HepG2 (cell line): ENCODE measurements around the gene CD2. TPM values are rescaled to one million over a fixed set of nuclear protein-coding genes. Genes with fewer than 3 reads are reported as not detected.

ENCODE experiments used
- ATAC-seq: fragments of 200-7000 bp; cut with Tn5 transposase; 3 replicates; pipeline ENCODE4 v1.9.1; 2020; ENCODE audit warnings: mild to moderate bottlenecking, moderate library complexity
- BruUV-seq: library from RNA; stranded (reverse); fragments of 400-500 nt; replicated peaks from 2 replicates; lab custom pipeline; 2021; lab: Mats Ljungman, UMichigan
- CTCF ChIA-PET: fragments of 300-600 bp; formaldehyde crosslinking; extraction: SDS; loops from one replicate; lab custom pipeline; 2021; ENCODE audit warnings: low total read pairs, inconsistent platforms, low intra/inter-chr PET ratio; lab: Yijun Ruan, JAX
- POLR2A ChIA-PET: fragments of 350-600 bp; sonication (Branson Sonifier 250); formaldehyde crosslinking; loops from one replicate; lab custom pipeline; 2020; ENCODE audit warnings: antibody characterized with exemption, inconsistent platforms; lab: Yijun Ruan, JAX
- DNase-seq: peaks from one replicate; pipeline ENCODE4 v3.0.0-alpha.2; 2015; ENCODE audit warnings: low spot score
- FAIRE-seq: peaks from 3 replicates; lab custom pipeline; 2011; peaks lifted over from hg19 to GRCh38; lab: Jason Lieb, UNC
- H2AFZ ChIP-seq: one replicate; pipeline ENCODE4 v1.6.1; 2011; ENCODE audit warnings: low read length, inconsistent platforms
- H3K27ac ChIP-seq: fragments of 300-600 bp; 3 replicates; pipeline ENCODE4 v1.8.0; 2011; ENCODE audit warnings: mixed run types, mild to moderate bottlenecking, mixed read lengths, low read length, inconsistent platforms; ENCODE audit not compliant: insufficient read depth; ENCODE audit errors: extremely low read length
- H3K27me3 ChIP-seq, 2 experiments: fragments of 200-600 bp in 1 of 2; 2 replicates in 1 of 2; 3 replicates in 1 of 2; pipeline versions ENCODE4 v1.6.0 to v1.8.0; 2011; ENCODE audit warnings: low read length in 2 of 2, mild to moderate bottlenecking in 2 of 2, moderate library complexity in 2 of 2, inconsistent platforms in 1 of 2; ENCODE audit not compliant: insufficient read depth in 2 of 2, control insufficient read depth in 1 of 2
- H3K36me3 ChIP-seq, 2 experiments: fragments of 200-600 bp in 1 of 2; replicated peaks in 1 of 2; 2 replicates in 1 of 2; 3 replicates in 1 of 2; pipeline versions ENCODE4 v1.5.1 to v1.8.0; 2011; ENCODE audit warnings: low read length in 2 of 2, inconsistent platforms in 1 of 2; ENCODE audit not compliant: insufficient read depth in 2 of 2, control insufficient read depth in 1 of 2
- H3K4me1 ChIP-seq: 2 replicates; pipeline ENCODE4 v1.5.1; 2012; ENCODE audit warnings: low read length, inconsistent platforms; ENCODE audit not compliant: insufficient read depth
- H3K4me2 ChIP-seq: 2 replicates; pipeline ENCODE4 v1.6.0; 2011; ENCODE audit warnings: low read depth, low read length, inconsistent platforms
- H3K4me3 ChIP-seq, 3 experiments: fragments of 200-600 bp in 1 of 3; sonication (generic), shearing (Covaris generic) in 1 of 3; replicated peaks in 1 of 3; 2 replicates each; pipeline ENCODE4 v1.5.1; 2011 to 2016; ENCODE audit warnings: low read length in 3 of 3, inconsistent platforms in 2 of 3, low read depth in 2 of 3, mild to moderate bottlenecking in 2 of 3, control low read depth in 1 of 3, mixed read lengths in 1 of 3; ENCODE audit not compliant: insufficient read depth in 1 of 3
- H3K79me2 ChIP-seq: one replicate; pipeline ENCODE4 v1.6.1; 2011; ENCODE audit warnings: low read length, inconsistent platforms; ENCODE audit not compliant: insufficient read depth
- H3K9ac ChIP-seq: 2 replicates; pipeline ENCODE4 v1.6.0; 2011; ENCODE audit warnings: mild to moderate bottlenecking, low read depth, low read length, inconsistent platforms; ENCODE audit not compliant: insufficient read depth
- H3K9me3 ChIP-seq: 2 replicates; pipeline ENCODE4 v1.5.1; 2012; ENCODE audit warnings: mild to moderate bottlenecking, low read length
- H4K20me1 ChIP-seq: 2 replicates; pipeline ENCODE4 v1.6.0; 2011; ENCODE audit warnings: inconsistent platforms, mild to moderate bottlenecking, low read length, moderate library complexity; ENCODE audit not compliant: insufficient read depth
- ATF7 ChIP-seq, 2 experiments: fragments of 450-650 bp in 1 of 2; sonication (generic) in 1 of 2; formaldehyde crosslinking in 1 of 2; IDR thresholded peaks; 2 replicates each; pipeline versions ENCODE4 v1.4.0 to v1.6.1; 2016 to 2020; ENCODE audit warnings: antibody characterized with exemption in 1 of 2, mild to moderate bottlenecking in 1 of 2, missing genetic modification reagents in 1 of 2
- CREM ChIP-seq, 2 experiments: sonication (generic) in 1 of 2; formaldehyde crosslinking in 1 of 2; IDR thresholded peaks; 2 replicates each; pipeline versions ENCODE4 v1.4.0 to v1.6.1; 2016 to 2020; ENCODE audit warnings: antibody characterized with exemption in 1 of 2, mild to moderate bottlenecking in 1 of 2, missing genetic modification reagents in 1 of 2
- FOSL1 ChIP-seq: sonication (generic); formaldehyde crosslinking; IDR thresholded peaks from 2 replicates; pipeline ENCODE4 v1.9.0; 2021; ENCODE audit warnings: missing genetic modification reagents, borderline replicate concordance
- FOXK1 ChIP-seq: sonication (generic); formaldehyde crosslinking; IDR thresholded peaks from 2 replicates; pipeline ENCODE4 v1.4.0; 2020; ENCODE audit warnings: low read depth, missing genetic modification reagents, borderline replicate concordance
- MIER2 ChIP-seq: IDR thresholded peaks from 2 replicates; pipeline ENCODE4 v1.6.1; 2016; ENCODE audit warnings: missing biosample characterization, missing genetic modification reagents
- RAD21 ChIP-seq: fragments of 450-650 bp; formaldehyde crosslinking; IDR thresholded peaks from 2 replicates; pipeline ENCODE4 v1.5.0; 2020; ENCODE audit warnings: mild to moderate bottlenecking
- SMC3 ChIP-seq: IDR thresholded peaks from 2 replicates; pipeline ENCODE4 v1.6.1; 2011; ENCODE audit warnings: low read length, improper control_type of control experiment
- STAG1 ChIP-seq: sonication (generic); formaldehyde crosslinking; IDR thresholded peaks from 2 replicates; pipeline ENCODE4 v1.4.0; 2020; ENCODE audit warnings: missing genetic modification reagents
- XRCC5 ChIP-seq: fragments of 200-400 bp; formaldehyde crosslinking; optimal IDR thresholded peaks from 2 replicates; pipeline ENCODE3; 2017; ENCODE audit warnings: mild to moderate bottlenecking, low read length
- ZBTB7B ChIP-seq: sonication (generic); formaldehyde crosslinking; IDR thresholded peaks from 2 replicates; pipeline ENCODE4 v1.4.0; 2020; ENCODE audit warnings: missing genetic modification reagents
- whole genome bisulfite sequencing: methylation state at CpG from one replicate; pipeline ENCODE4 v1.1.6; 2017; ENCODE audit warnings: low lambda C conversion rate; 5-methylcytosine and 5-hydroxymethylcytosine counted together
- in situ Hi-C: cut with HindIII; loops from 2 replicates; pipeline ENCODE4 v1.10.0; 2017; ENCODE audit warnings: low pct_unique_long_range_greater_than_20kb; ENCODE audit not compliant: extremely low pct_ligation_motif_present
- intact Hi-C: fragments of 100-400 bp; cut with micrococcal nuclease; formaldehyde crosslinking; loops from one replicate; pipeline ENCODE4 v1.10.0; 2022; ENCODE audit not compliant: unreplicated experiment
- polyA plus RNA-seq, 8 experiments: library from polyadenylated mRNA; depleted of rRNA in 3 of 8; stranded (reverse) in 7 of 8; unstranded in 1 of 8; fragments of >200 nt; fragmentation: Illumina TruSeq in 4 of 8; extraction: Trizol in 4 of 8; gene quantifications; 2 replicates each; pipeline versions ENCODE4 v1.2.1 to v1.2.3, GENCODE V29; 2011 to 2016; ENCODE audit warnings: low read depth in 4 of 8, missing spikeins in 1 of 8, mixed read lengths in 1 of 8; ENCODE audit not compliant: insufficient read depth in 1 of 8
- total RNA-seq, 5 experiments: library from RNA; depleted of rRNA; stranded (reverse); fragments of >200 nt; fragmentation: Illumina TruSeq; extraction: Trizol; gene quantifications; 2 replicates each; pipeline ENCODE4 v1.2.3, GENCODE V29; 2016; ENCODE audit warnings: low read depth in 1 of 5
- TF ChIP-seq, protein P1 (sequence below): fragments of 450-650 bp; IDR thresholded peaks from 2 replicates; pipeline ENCODE4 v1.6.1; 2016
- TF ChIP-seq, protein P2 (sequence below): IDR thresholded peaks from 2 replicates; pipeline ENCODE4 v1.6.1; 2016; ENCODE audit warnings: low read depth, missing genetic modification reagents, missing compliant biosample characterization
- TF ChIP-seq, protein P3 (sequence below): sonication (generic); formaldehyde crosslinking; IDR thresholded peaks from 2 replicates; pipeline ENCODE4 v1.4.0; 2020; ENCODE audit warnings: missing genetic modification reagents

CD2 gene
- total and polyA plus RNA-seq, 2 of the 13 experiments (the other 11 are each of a cell fraction or from before 2014, with no cell fraction given), result not detected

DNA sequence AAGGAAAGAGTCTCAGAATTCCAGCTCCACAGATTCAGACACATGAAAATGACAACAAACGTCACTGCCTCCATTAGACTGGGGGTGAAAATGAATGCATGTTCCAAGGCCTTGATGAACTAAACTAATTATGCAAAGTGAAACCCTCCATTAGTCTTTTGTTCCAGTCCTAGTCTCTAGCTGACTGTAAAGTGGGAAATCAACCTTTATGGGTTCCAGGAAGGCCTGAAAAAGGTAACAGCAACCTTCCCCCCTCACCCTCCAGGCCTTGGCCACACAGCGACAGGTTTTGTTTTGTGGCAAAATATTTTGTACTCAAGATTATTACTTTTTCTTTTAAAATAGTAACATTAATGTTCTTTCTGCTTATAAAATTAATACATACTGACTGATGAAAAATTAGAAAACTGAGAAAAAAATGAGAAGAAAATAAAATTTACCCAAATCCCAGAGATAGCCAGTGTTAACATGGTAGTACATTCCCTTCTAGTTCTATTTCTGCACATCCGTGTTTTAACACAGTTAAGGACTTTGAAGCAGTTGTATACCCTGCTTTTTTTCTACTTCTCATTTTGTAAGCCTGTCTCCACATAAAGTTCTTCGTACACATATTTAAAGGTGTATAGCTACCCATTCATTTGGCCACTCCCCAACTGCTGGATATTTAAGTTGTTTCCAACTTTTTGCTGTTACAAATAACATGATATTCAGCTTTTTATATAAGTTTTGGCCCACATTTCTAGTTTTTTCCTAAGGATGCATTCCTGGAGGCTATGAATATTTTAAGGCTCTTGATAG lies 60.9 kb downstream of the CD2 start (continued):
- TF ChIP-seq, protein P1, sequence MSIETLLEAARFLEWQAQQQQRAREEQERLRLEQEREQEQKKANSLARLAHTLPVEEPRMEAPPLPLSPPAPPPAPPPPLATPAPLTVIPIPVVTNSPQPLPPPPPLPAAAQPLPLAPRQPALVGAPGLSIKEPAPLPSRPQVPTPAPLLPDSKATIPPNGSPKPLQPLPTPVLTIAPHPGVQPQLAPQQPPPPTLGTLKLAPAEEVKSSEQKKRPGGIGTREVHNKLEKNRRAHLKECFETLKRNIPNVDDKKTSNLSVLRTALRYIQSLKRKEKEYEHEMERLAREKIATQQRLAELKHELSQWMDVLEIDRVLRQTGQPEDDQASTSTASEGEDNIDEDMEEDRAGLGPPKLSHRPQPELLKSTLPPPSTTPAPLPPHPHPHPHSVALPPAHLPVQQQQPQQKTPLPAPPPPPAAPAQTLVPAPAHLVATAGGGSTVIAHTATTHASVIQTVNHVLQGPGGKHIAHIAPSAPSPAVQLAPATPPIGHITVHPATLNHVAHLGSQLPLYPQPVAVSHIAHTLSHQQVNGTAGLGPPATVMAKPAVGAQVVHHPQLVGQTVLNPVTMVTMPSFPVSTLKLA, result no peak
- no peak for TF ChIP-seq FOSL1 (CRISPR knock-in tag)
- no peak for TF ChIP-seq ATF7 (IDR thresholded peaks at IDR 0.05)
- no peak for TF ChIP-seq ATF7 (CRISPR knock-in tag; IDR thresholded peaks at IDR 0.05)

DNA sequence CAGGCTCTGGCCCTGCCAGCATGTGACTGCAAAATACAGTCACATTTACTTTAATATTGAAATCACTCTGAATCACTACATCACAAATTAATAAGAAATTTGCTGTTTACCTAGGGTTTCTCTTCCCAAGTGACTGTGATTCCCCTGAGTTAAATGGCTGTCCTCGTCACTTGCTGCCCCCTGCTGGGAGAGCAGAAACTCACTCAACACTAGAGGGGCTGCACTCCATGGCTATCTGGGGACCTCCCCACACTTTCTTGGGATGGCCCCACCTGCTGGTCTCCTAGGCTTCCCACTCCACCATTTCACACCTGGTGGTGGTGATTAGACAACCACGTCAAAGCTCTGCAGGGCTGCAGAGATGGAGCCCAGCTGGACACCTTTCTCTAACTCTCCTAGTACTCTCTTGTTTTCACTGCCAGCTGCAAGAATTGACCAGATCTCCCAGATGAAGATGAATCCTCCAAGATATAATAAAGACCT lies 63.4 kb downstream of the CD2 start:
- peak; percentile 86 for FAIRE-seq
- WGBS, result 5% methylated on average over 2 of the region's 2 CpGs
- POLR2A ChIA-PET, result no interaction called here
- TF ChIP-seq, protein P2, sequence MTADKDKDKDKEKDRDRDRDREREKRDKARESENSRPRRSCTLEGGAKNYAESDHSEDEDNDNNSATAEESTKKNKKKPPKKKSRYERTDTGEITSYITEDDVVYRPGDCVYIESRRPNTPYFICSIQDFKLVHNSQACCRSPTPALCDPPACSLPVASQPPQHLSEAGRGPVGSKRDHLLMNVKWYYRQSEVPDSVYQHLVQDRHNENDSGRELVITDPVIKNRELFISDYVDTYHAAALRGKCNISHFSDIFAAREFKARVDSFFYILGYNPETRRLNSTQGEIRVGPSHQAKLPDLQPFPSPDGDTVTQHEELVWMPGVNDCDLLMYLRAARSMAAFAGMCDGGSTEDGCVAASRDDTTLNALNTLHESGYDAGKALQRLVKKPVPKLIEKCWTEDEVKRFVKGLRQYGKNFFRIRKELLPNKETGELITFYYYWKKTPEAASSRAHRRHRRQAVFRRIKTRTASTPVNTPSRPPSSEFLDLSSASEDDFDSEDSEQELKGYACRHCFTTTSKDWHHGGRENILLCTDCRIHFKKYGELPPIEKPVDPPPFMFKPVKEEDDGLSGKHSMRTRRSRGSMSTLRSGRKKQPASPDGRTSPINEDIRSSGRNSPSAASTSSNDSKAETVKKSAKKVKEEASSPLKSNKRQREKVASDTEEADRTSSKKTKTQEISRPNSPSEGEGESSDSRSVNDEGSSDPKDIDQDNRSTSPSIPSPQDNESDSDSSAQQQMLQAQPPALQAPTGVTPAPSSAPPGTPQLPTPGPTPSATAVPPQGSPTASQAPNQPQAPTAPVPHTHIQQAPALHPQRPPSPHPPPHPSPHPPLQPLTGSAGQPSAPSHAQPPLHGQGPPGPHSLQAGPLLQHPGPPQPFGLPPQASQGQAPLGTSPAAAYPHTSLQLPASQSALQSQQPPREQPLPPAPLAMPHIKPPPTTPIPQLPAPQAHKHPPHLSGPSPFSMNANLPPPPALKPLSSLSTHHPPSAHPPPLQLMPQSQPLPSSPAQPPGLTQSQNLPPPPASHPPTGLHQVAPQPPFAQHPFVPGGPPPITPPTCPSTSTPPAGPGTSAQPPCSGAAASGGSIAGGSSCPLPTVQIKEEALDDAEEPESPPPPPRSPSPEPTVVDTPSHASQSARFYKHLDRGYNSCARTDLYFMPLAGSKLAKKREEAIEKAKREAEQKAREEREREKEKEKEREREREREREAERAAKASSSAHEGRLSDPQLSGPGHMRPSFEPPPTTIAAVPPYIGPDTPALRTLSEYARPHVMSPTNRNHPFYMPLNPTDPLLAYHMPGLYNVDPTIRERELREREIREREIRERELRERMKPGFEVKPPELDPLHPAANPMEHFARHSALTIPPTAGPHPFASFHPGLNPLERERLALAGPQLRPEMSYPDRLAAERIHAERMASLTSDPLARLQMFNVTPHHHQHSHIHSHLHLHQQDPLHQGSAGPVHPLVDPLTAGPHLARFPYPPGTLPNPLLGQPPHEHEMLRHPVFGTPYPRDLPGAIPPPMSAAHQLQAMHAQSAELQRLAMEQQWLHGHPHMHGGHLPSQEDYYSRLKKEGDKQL, result no peak
- TF ChIP-seq MIER2 (0 out of 2 replicates have a peak, but pooled peaks have one; percentile 32), SMC3 (peak; percentile 89), FOXK1 (no peak), XRCC5 (peak; percentile 53), CREM (IDR thresholded peaks at IDR 0.05) (peak; percentile 11; the same call in 1 of the 2 replicates), CREM (CRISPR knock-in tag; IDR thresholded peaks at IDR 0.05) (no peak), ZBTB7B (CRISPR knock-in tag) (peak; percentile 66; the same call in 1 of the 2 replicates), RAD21 (CRISPR knock-in tag) (peak; percentile 79), STAG1 (CRISPR knock-in tag) (peak; percentile 78)
- TF ChIP-seq, protein P3, sequence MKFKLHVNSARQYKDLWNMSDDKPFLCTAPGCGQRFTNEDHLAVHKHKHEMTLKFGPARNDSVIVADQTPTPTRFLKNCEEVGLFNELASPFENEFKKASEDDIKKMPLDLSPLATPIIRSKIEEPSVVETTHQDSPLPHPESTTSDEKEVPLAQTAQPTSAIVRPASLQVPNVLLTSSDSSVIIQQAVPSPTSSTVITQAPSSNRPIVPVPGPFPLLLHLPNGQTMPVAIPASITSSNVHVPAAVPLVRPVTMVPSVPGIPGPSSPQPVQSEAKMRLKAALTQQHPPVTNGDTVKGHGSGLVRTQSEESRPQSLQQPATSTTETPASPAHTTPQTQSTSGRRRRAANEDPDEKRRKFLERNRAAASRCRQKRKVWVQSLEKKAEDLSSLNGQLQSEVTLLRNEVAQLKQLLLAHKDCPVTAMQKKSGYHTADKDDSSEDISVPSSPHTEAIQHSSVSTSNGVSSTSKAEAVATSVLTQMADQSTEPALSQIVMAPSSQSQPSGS (CRISPR knock-in tag), result peak; percentile 28; the same call in 1 of the 2 replicates

More for the DNA sequence above, 63.4 kb downstream of the CD2 start:
- H3K4me2 ChIP-seq, result no peak overlapping the region
- H3K4me1 ChIP-seq, result no peaks in the 10 kb centered on the region
- CTCF ChIA-PET, result interaction anchor here (0.7 to 2.3 kb wide), 7 partner anchors 54 to 246 kb away, joined by 3 to 28 read pairs (median 4); partner anchors contain the start of gene CD58
- H3K9ac ChIP-seq, result no peak overlapping the region
- H3K27ac ChIP-seq, result no peak overlapping the region
- H3K27me3 ChIP-seq, result no peaks in the 10 kb centered on the region
- H2AFZ ChIP-seq, result no peak overlapping the region
- peak; percentile 100 for ATAC-seq
- no peaks in the 10 kb centered on the region for H3K79me2 ChIP-seq
- peak; percentile 76 for DNase-seq
- no peaks in the 10 kb centered on the region for H3K9me3 ChIP-seq
- H4K20me1 ChIP-seq, result no peaks in the 10 kb centered on the region
- intact Hi-C loops, result loop anchor here (1.0 to 10.0 kb wide), 3 partner anchors 93 to 243 kb away; partner anchors contain the start of gene CD58
- H3K36me3 ChIP-seq, result no peaks in the 10 kb centered on the region
- H3K4me3 ChIP-seq, result no peak overlapping the region
- in situ Hi-C loops, result loop anchor here (10.0 kb wide), 1 partner anchor 83 kb away; no protein-coding TSS in a partner anchor
- no TSS peak for BruUV-seq
